OCI-LY3 (cell line): ENCODE measurements around the gene MYO1E.

ENCODE experiments used
- H2AFZ ChIP-seq: fragments of 200-600, 300-600 bp; shearing (Covaris generic); 2 replicates; pipeline ENCODE4 v1.6.0; 2014; ENCODE audit warnings: antibody characterized with exemption, low read depth, low read length
- H3K27ac ChIP-seq: fragments of 200-600, 300-600 bp; sonication (generic); 2 replicates; pipeline ENCODE4 v1.5.1; 2014; ENCODE audit warnings: mild to moderate bottlenecking, low read length, moderate library complexity, mixed read lengths
- H3K27me3 ChIP-seq: fragments of 200-600, 300-600 bp; sonication (generic); 2 replicates; pipeline ENCODE4 v1.6.1; 2014; ENCODE audit warnings: low read depth, low read length, mixed read lengths
- H3K36me3 ChIP-seq: fragments of 200-600, 300-600 bp; sonication (generic); replicated peaks from 2 replicates; pipeline ENCODE3; 2014; ENCODE audit warnings: low read depth, low read length, mixed read lengths
- H3K4me1 ChIP-seq: fragments of 300-600, 200-600 bp; sonication (generic); 2 replicates; pipeline ENCODE4 v1.6.1; 2014; ENCODE audit warnings: low read length, mixed read lengths
- H3K4me2 ChIP-seq: fragments of 200-600, 300-600 bp; sonication (generic); 2 replicates; pipeline ENCODE4 v1.6.1; 2014; ENCODE audit warnings: low read length, mixed read lengths
- H3K4me3 ChIP-seq: fragments of 300-600, 200-600 bp; sonication (generic); 2 replicates; pipeline ENCODE4 v1.5.1; 2014; ENCODE audit warnings: antibody characterized with exemption, mild to moderate bottlenecking, low read length, moderate library complexity
- H3K79me2 ChIP-seq: fragments of 300-600, 200-600 bp; shearing (Covaris generic); 2 replicates; pipeline ENCODE4 v1.6.1; 2014; ENCODE audit warnings: mild to moderate bottlenecking, low read length, mixed read lengths
- H3K9ac ChIP-seq: fragments of 300-600, 200-600 bp; shearing (Covaris generic); 2 replicates; pipeline ENCODE4 v1.6.0; 2014; ENCODE audit warnings: mild to moderate bottlenecking, low read length, moderate library complexity
- H3K9me3 ChIP-seq: fragments of 200-600, 300-600 bp; shearing (Covaris generic); 2 replicates; pipeline ENCODE4 v1.6.1; 2014; ENCODE audit warnings: low read length, mixed read lengths; ENCODE audit not compliant: insufficient read depth
- H4K20me1 ChIP-seq: fragments of 200-600, 300-600 bp; sonication (generic); 2 replicates; pipeline ENCODE4 v1.6.1; 2016; ENCODE audit warnings: low read length, mixed read lengths; ENCODE audit not compliant: insufficient read depth
- CTCF ChIP-seq: fragments of 200-600, 300-600 bp; sonication (generic); IDR thresholded peaks from 2 replicates; pipeline ENCODE4 v1.5.1; 2014; ENCODE audit warnings: antibody characterized with exemption, low read length, low read depth
- EZH2phosphoT487 ChIP-seq: fragments of 200-600 bp; shearing (Covaris generic); IDR thresholded peaks from 2 replicates; pipeline ENCODE4 v1.6.1; 2018; ENCODE audit warnings: antibody characterized with exemption, mixed run types, low read depth

MYO1E gene

GRCh38 chr15:59279023-59279422, 93.6 kb downstream of the MYO1E start:
- Histone ChIP-seq H3K4me2 (no peak overlapping the region), H3K79me2 (no peaks in the 10 kb centered on the region)

GRCh38 chr15:59278120-59278519, 94.6 kb downstream of the MYO1E start:
- no peaks in the 10 kb centered on the region for H3K9me3 ChIP-seq
- H3K27me3 ChIP-seq, result no peaks in the 10 kb centered on the region
- no peaks in the 10 kb centered on the region for H3K36me3 ChIP-seq
- no peak overlapping the region for H3K4me3 ChIP-seq
- TF ChIP-seq EZH2phosphoT487 (no peak), CTCF (no peak)
- no peak overlapping the region for H3K27ac ChIP-seq
- H4K20me1 ChIP-seq, result 0 out of 2 replicates have a peak, but pooled peaks cover 7% of the 10 kb centered on the region
- no peaks in the 10 kb centered on the region for H3K79me2 ChIP-seq
- H3K4me1 ChIP-seq, result no peaks in the 10 kb centered on the region
- H2AFZ ChIP-seq, result no peak overlapping the region
- H3K4me2 ChIP-seq, result no peak overlapping the region
- H3K9ac ChIP-seq, result no peak overlapping the region

More at GRCh38 chr15:59279023-59279422, 93.6 kb downstream of the MYO1E start:
- TF ChIP-seq EZH2phosphoT487 (no peak), CTCF (no peak)
- H3K27me3 ChIP-seq, result no peaks in the 10 kb centered on the region
- H3K4me3 ChIP-seq, result no peak overlapping the region
- H3K4me1 ChIP-seq, result no peaks in the 10 kb centered on the region
- no peaks in the 10 kb centered on the region for H3K36me3 ChIP-seq
- H3K9ac ChIP-seq, result no peak overlapping the region
- no peak overlapping the region for H3K27ac ChIP-seq
- H4K20me1 ChIP-seq, result 0 out of 2 replicates have a peak, but pooled peaks cover 7% of the 10 kb centered on the region
- no peak overlapping the region for H2AFZ ChIP-seq
- H3K9me3 ChIP-seq, result no peaks in the 10 kb centered on the region

GRCh38 chr15:59276225-59277178, 96.2 kb downstream of the MYO1E start:
- no peak for TF ChIP-seq CTCF
- TF ChIP-seq EZH2phosphoT487, result no peak
- Histone ChIP-seq H3K27ac (no peak overlapping the region), H3K79me2 (no peaks in the 10 kb centered on the region), H4K20me1 (0 out of 2 replicates have a peak, but pooled peaks cover 7% of the 10 kb centered on the region), H3K4me1 (peaks cover 4% of the 10 kb centered on the region), H2AFZ (no peak overlapping the region), H3K4me2 (no peak overlapping the region), H3K9ac (no peak overlapping the region), H3K9me3 (no peaks in the 10 kb centered on the region), H3K27me3 (no peaks in the 10 kb centered on the region), H3K4me3 (no peak overlapping the region), H3K36me3 (no peaks in the 10 kb centered on the region)

- Histone ChIP-seq H3K9ac (no peak overlapping the region), H3K27ac (no peak overlapping the region), H3K9me3 (no peaks in the 10 kb centered on the region), H3K4me1 (peaks cover 7% of the 10 kb centered on the region), H3K4me2 (no peak overlapping the region), H2AFZ (no peak overlapping the region), H3K79me2 (no peaks in the 10 kb centered on the region), H3K4me3 (no peak overlapping the region), H3K27me3 (no peaks in the 10 kb centered on the region), H4K20me1 (0 out of 2 replicates have a peak, but pooled peaks cover 7% of the 10 kb centered on the region), H3K36me3 (no peaks in the 10 kb centered on the region)
- no peak for TF ChIP-seq EZH2phosphoT487
- TF ChIP-seq CTCF, result no peak
Observed at GRCh38 chr15:59274126-59274970, 98.3 kb downstream of the MYO1E start.
